H9 (cell line): ENCODE data around the gene ASPRV1. TPM values are rescaled to one million over a fixed set of nuclear protein-coding genes. Genes with fewer than 3 reads are reported as not detected.

ENCODE experiments used
- DNase-seq: peaks from one replicate; pipeline ENCODE4 v3.0.0-alpha.2; 2017
- H2AFZ ChIP-seq: one replicate; pipeline ENCODE4 v1.6.1; 2013; ENCODE audit warnings: mild to moderate bottlenecking, low read length, control low read depth, moderate library complexity
- H2AK5ac ChIP-seq: 2 replicates; pipeline ENCODE4 v1.6.1; 2013; ENCODE audit warnings: low read length, control low read depth, mixed read lengths; ENCODE audit not compliant: insufficient read length
- H2BK120ac ChIP-seq: one replicate; pipeline ENCODE4 v1.6.1; 2013; ENCODE audit warnings: low read depth, mild to moderate bottlenecking, low read length, control low read depth, inconsistent platforms; ENCODE audit not compliant: poor library complexity, severe bottlenecking
- H2BK12ac ChIP-seq: 2 replicates; pipeline ENCODE4 v1.6.1; 2013; ENCODE audit warnings: low read length, control low read depth, mixed read lengths, low read depth; ENCODE audit not compliant: insufficient read length
- H2BK15ac ChIP-seq: 2 replicates; pipeline ENCODE4 v1.6.1; 2013; ENCODE audit warnings: low read depth, low read length, control low read depth
- H2BK20ac ChIP-seq: one replicate; pipeline ENCODE4 v1.6.1; 2013; ENCODE audit warnings: low read depth, mild to moderate bottlenecking, low read length, control low read depth, inconsistent platforms; ENCODE audit not compliant: poor library complexity, severe bottlenecking
- H2BK5ac ChIP-seq: 2 replicates; pipeline ENCODE4 v1.6.1; 2013; ENCODE audit warnings: low read length, control low read depth, mixed read lengths; ENCODE audit not compliant: insufficient read length
- H3K14ac ChIP-seq: 2 replicates; pipeline ENCODE4 v1.6.1; 2013; ENCODE audit warnings: low read length, control low read depth; ENCODE audit not compliant: insufficient read depth
- H3K18ac ChIP-seq: 2 replicates; pipeline ENCODE4 v1.6.1; 2013; ENCODE audit warnings: low read depth, mild to moderate bottlenecking, mixed read lengths, low read length, control low read depth; ENCODE audit not compliant: insufficient read length
- H3K23ac ChIP-seq: 2 replicates; pipeline ENCODE4 v1.6.1; 2013; ENCODE audit warnings: low read length, control low read depth, mixed read lengths, low read depth; ENCODE audit not compliant: insufficient read length
- H3K23me2 ChIP-seq: 2 replicates; pipeline ENCODE4 v1.6.1; 2013; ENCODE audit warnings: low read depth, mild to moderate bottlenecking, mixed read lengths, low read length, control low read depth; ENCODE audit not compliant: insufficient read length, poor library complexity, severe bottlenecking
- H3K27ac ChIP-seq: 2 replicates; pipeline ENCODE4 v1.5.1; 2013; ENCODE audit warnings: low read length, control low read depth, mixed read lengths, low read depth; ENCODE audit not compliant: insufficient read length
- H3K27me3 ChIP-seq: 2 replicates; pipeline ENCODE4 v1.6.1; 2013; ENCODE audit warnings: low read length, control low read depth, inconsistent platforms; ENCODE audit not compliant: insufficient read depth
- H3K4ac ChIP-seq: 2 replicates; pipeline ENCODE4 v1.6.1; 2013; ENCODE audit warnings: low read depth, mild to moderate bottlenecking, control low read depth, inconsistent platforms, low read length, moderate library complexity
- H3K4me1 ChIP-seq: 2 replicates; pipeline ENCODE4 v1.6.1; 2013; ENCODE audit warnings: low read length, control low read depth, inconsistent platforms; ENCODE audit not compliant: insufficient read depth
- H3K4me2 ChIP-seq: 2 replicates; pipeline ENCODE4 v1.6.1; 2013; ENCODE audit warnings: low read length, control low read depth, mixed read lengths; ENCODE audit not compliant: insufficient read length, insufficient read depth
- H3K56ac ChIP-seq: 2 replicates; pipeline ENCODE4 v1.6.1; 2013; ENCODE audit warnings: low read depth, mild to moderate bottlenecking, mixed read lengths, low read length, control low read depth; ENCODE audit not compliant: insufficient read length
- H3K79me1 ChIP-seq: 2 replicates; pipeline ENCODE4 v1.6.1; 2013; ENCODE audit warnings: low read depth, mild to moderate bottlenecking, moderate library complexity, low read length, control low read depth, inconsistent platforms; ENCODE audit not compliant: insufficient read depth, poor library complexity, severe bottlenecking
- H3K79me2 ChIP-seq: 2 replicates; pipeline ENCODE4 v1.6.1; 2013; ENCODE audit warnings: low read length, control low read depth, inconsistent platforms; ENCODE audit not compliant: insufficient read depth
- H3K9ac ChIP-seq: 2 replicates; pipeline ENCODE4 v1.6.1; 2013; ENCODE audit warnings: low read length, control low read depth, mixed read lengths; ENCODE audit not compliant: insufficient read length; ENCODE audit errors: extremely low read depth
- H3K9me3 ChIP-seq: one replicate; pipeline ENCODE4 v1.6.1; 2013; ENCODE audit warnings: low read depth, low read length, inconsistent platforms; ENCODE audit not compliant: control insufficient read depth
- H3T11ph ChIP-seq: one replicate; pipeline ENCODE4 v1.6.1; 2013; ENCODE audit warnings: mild to moderate bottlenecking, low read length, control low read depth, inconsistent platforms
- H4K20me1 ChIP-seq: one replicate; pipeline ENCODE4 v1.6.1; 2013; ENCODE audit not compliant: control insufficient read depth, insufficient read length, insufficient read depth
- H4K5ac ChIP-seq: 2 replicates; pipeline ENCODE4 v1.6.1; 2013; ENCODE audit warnings: low read depth, mild to moderate bottlenecking, mixed read lengths, low read length, control low read depth; ENCODE audit not compliant: insufficient read length
- H4K8ac ChIP-seq: replicated peaks from 2 replicates; pipeline ENCODE4 v1.6.1; 2013; ENCODE audit warnings: low read length, control low read depth, mixed read lengths, low read depth; ENCODE audit not compliant: insufficient read length
- H4K91ac ChIP-seq: 2 replicates; pipeline ENCODE4 v1.6.1; 2013; ENCODE audit warnings: low read depth, mild to moderate bottlenecking, moderate library complexity, mixed read lengths, low read length, control low read depth; ENCODE audit not compliant: insufficient read length
- H3K27ac Mint-ChIP-seq, 3 experiments: 2 replicates in 2 of 3; 3 replicates in 1 of 3; pipeline ENCODE4 v1.8.0; 2020 to 2021; ENCODE audit warnings: mixed read lengths in 3 of 3, mild to moderate bottlenecking in 1 of 3, moderate library complexity in 1 of 3
- H3K27me3 Mint-ChIP-seq: 2 replicates; pipeline ENCODE4 v1.8.0; 2021; ENCODE audit warnings: low read depth, mild to moderate bottlenecking, moderate library complexity, mixed read lengths
- H3K36me3 Mint-ChIP-seq, 3 experiments: 2 replicates in 2 of 3; 3 replicates in 1 of 3; pipeline ENCODE4 v1.8.0; 2020 to 2021; ENCODE audit warnings: low read depth in 3 of 3, mixed read lengths in 3 of 3; ENCODE audit not compliant: insufficient read depth in 1 of 3
- H3K4me1 Mint-ChIP-seq, 2 experiments: 2 replicates each; pipeline ENCODE4 v1.8.0; 2020; ENCODE audit warnings: mixed read lengths in 2 of 2
- H3K4me3 Mint-ChIP-seq, 2 experiments: 2 replicates in 1 of 2; 3 replicates in 1 of 2; pipeline ENCODE4 v1.8.0; 2020 to 2021; ENCODE audit warnings: mild to moderate bottlenecking in 2 of 2, mixed read lengths in 2 of 2, moderate library complexity in 1 of 2
- H3K9me3 Mint-ChIP-seq, 2 experiments: 2 replicates in 1 of 2; 3 replicates in 1 of 2; pipeline ENCODE4 v1.8.0; 2020; ENCODE audit warnings: mild to moderate bottlenecking in 2 of 2, mixed read lengths in 2 of 2, moderate library complexity in 1 of 2
- WGBS: extraction: QIAGEN DNeasy Blood & Tissue Kit; methylation state at CpG from one replicate; pipeline ENCODE4 v1.1.7; 2013; ENCODE audit warnings: missing lambda C conversion rate, low lambda C conversion rate, mixed read lengths; ENCODE audit not compliant: insufficient read length; ENCODE audit errors: extremely low coverage; 5-methylcytosine and 5-hydroxymethylcytosine counted together
- total RNA-seq: library from RNA; stranded (reverse); gene quantifications from 2 replicates; pipeline ENCODE4 v1.2.1, GENCODE V29; 2021
- TF ChIP-seq, protein P1 (sequence below): fragments of 200-600 bp; sonication (generic); conservative IDR thresholded peaks from 3 replicates; pipeline ENCODE4 v1.8.0; 2021; ENCODE audit warnings: antibody characterized with exemption, mild to moderate bottlenecking

ASPRV1 gene
- total RNA-seq, 1 experiment from 2014 or later = 0.57 TPM

DNA sequence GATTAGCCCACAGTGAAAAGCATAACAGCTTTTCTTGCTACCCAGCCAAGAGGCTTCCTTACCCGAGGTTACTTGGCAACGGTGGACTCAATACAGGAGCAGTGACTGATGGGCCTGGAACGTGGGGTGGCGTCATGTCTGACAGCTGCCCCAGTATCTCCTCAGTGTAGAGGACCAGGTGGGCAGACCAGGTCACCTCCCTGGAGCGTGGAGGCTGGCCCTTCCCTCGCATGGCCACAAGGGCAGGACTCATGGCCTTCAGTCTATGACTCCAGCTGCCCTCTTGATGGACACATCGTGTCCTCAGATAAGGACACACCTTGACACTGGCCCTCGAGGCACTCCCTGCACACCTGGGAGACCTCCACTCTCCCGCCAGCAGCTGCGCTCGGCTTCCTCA is 6.4 kb downstream of the ASPRV1 start:
- no peak overlapping the region for H4K91ac ChIP-seq
- H3K36me3 Mint-ChIP-seq = no peaks in the 10 kb centered on the region
- WGBS = no CpG with 5 or more reads among the region's 11 CpGs

More for the DNA sequence above, 6.4 kb downstream of the ASPRV1 start:
- H3K9me3 Mint-ChIP-seq = no peaks in the 10 kb centered on the region
- no peak overlapping the region for H3K27ac Mint-ChIP-seq
- Histone ChIP-seq H3K4ac (no peak overlapping the region), H3K79me2 (no peaks in the 10 kb centered on the region), H3K4me2 (no peak overlapping the region), H3K9me3 (no peaks in the 10 kb centered on the region), H4K20me1 (no peaks in the 10 kb centered on the region), H3K56ac (no peak overlapping the region), H2BK12ac (no peak overlapping the region), H2BK20ac (no peak overlapping the region), H3K23ac (no peak overlapping the region), H4K8ac (no peak overlapping the region), H2BK120ac (no peak overlapping the region), H3K9ac (no peak overlapping the region), H2BK5ac (no peak overlapping the region), H3K27ac (no peak overlapping the region), H3K18ac (no peak overlapping the region), H2AK5ac (no peak overlapping the region), H3K27me3 (no peaks in the 10 kb centered on the region), H2BK15ac (no peak overlapping the region), H2AFZ (no peak overlapping the region), H4K5ac (no peak overlapping the region), H3K23me2 (no peaks in the 10 kb centered on the region), H3T11ph (no peak overlapping the region), H3K4me1 (no peaks in the 10 kb centered on the region), H3K79me1 (no peaks in the 10 kb centered on the region), H3K14ac (no peak overlapping the region)
- no peak overlapping the region for H3K4me3 Mint-ChIP-seq
- DNase-seq = no peak
- TF ChIP-seq, protein P1, sequence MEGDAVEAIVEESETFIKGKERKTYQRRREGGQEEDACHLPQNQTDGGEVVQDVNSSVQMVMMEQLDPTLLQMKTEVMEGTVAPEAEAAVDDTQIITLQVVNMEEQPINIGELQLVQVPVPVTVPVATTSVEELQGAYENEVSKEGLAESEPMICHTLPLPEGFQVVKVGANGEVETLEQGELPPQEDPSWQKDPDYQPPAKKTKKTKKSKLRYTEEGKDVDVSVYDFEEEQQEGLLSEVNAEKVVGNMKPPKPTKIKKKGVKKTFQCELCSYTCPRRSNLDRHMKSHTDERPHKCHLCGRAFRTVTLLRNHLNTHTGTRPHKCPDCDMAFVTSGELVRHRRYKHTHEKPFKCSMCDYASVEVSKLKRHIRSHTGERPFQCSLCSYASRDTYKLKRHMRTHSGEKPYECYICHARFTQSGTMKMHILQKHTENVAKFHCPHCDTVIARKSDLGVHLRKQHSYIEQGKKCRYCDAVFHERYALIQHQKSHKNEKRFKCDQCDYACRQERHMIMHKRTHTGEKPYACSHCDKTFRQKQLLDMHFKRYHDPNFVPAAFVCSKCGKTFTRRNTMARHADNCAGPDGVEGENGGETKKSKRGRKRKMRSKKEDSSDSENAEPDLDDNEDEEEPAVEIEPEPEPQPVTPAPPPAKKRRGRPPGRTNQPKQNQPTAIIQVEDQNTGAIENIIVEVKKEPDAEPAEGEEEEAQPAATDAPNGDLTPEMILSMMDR = no peak
- peaks cover 12% of the 10 kb centered on the region for H3K27me3 Mint-ChIP-seq
- no peaks in the 10 kb centered on the region for H3K4me1 Mint-ChIP-seq
